ENCODE results near the gene FEN1. TPM values are rescaled to one million over a fixed set of nuclear protein-coding genes. Genes with fewer than 3 reads are reported as not detected.

Gene FEN1
- total RNA-seq, 1 donor from 2014 or later = 51.8 TPM

- H3K4me1 Mint-ChIP-seq = peaks cover 19% of the 10 kb centered on the region
- H3K36me3 Mint-ChIP-seq = no peaks in the 10 kb centered on the region
- H3K9me3 Mint-ChIP-seq = no peaks in the 10 kb centered on the region
- peak overlapping the region; percentile 42 for H3K27ac Mint-ChIP-seq
- no peak for DNase-seq (ENCODE audit: low spot score)
- no peak overlapping the region for H3K4me3 Mint-ChIP-seq
- H3K27me3 Mint-ChIP-seq (ENCODE audit: insufficient read depth, low read depth) = peaks cover 22% of the 10 kb centered on the region
- peaks cover 29% of the 10 kb centered on the region for H3K27me3 ChIP-seq
- no peak overlapping the region for H3K4me2 ChIP-seq
- no peaks in the 10 kb centered on the region for H4K20me1 ChIP-seq (ENCODE audit: low read depth)
- H2AFZ ChIP-seq (replicated peaks) = no peak overlapping the region
- H3F3A ChIP-seq (ENCODE audit: low read depth) = peaks cover 5% of the 10 kb centered on the region
- no peak for TF ChIP-seq CTCF (IDR thresholded peaks at IDR 0.05)
- TF ChIP-seq EZH2phosphoT487 (IDR thresholded peaks at IDR 0.05) = no peak
- no peak for TF ChIP-seq EZH2 (IDR thresholded peaks at IDR 0.05)
- H3K36me3 ChIP-seq = no peaks in the 10 kb centered on the region
- no peak overlapping the region for H3K4me3 ChIP-seq
- no peaks in the 10 kb centered on the region for H3K9me3 ChIP-seq (ENCODE audit: low read depth)
- H3K4me1 ChIP-seq = peaks cover 6% of the 10 kb centered on the region
- H3K79me2 ChIP-seq (ENCODE audit: low read depth) = no peaks in the 10 kb centered on the region
- no peak overlapping the region for H3K9ac ChIP-seq
- H3K27ac ChIP-seq = no peak overlapping the region
Measured at GRCh38 chr11:61756147-61756451, 36.6 kb upstream of the FEN1 start.

DNA sequence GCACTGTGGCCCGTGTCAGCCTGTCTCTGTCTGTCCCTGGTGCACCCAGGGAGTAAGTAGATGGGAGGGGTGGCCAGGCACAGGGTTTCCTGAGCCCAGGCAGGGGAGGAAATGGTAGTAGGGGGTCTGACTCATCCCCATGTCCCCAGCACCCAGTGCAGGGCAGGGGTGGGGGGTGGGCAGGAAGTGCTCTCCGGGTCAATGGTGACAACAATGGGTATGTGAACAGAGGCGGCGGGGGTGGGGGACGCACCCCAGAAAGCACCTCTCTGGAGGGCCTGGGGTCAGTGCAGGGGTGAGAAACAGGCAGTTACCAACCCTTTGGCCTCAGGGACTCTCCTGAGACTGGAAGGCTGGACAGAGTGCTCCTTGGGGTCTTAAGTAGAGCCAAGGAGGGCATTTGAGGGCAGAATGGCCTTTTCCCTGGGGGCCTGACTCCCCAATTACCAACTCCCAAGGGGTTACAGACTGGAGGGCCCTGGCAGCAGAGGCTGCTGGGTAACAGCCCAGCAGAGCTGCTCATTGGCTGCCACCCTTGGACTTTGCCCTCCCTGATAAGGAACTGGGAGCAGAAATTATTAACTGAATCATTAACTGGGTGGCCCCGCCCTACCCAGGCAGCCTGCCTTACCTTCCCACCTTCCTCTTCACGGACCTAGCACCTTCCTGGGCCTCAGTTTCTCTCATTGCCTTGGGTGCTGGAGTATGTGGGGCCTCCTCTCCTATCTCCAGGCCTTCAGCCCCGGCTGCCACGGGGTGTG is 36.1 kb upstream of the FEN1 start:
- H3K4me1 Mint-ChIP-seq = peaks cover 19% of the 10 kb centered on the region
- no peaks in the 10 kb centered on the region for H3K36me3 Mint-ChIP-seq
- peaks cover 19% of the 10 kb centered on the region for H3K27me3 Mint-ChIP-seq (ENCODE audit: insufficient read depth, low read depth)
- Histone ChIP-seq H3K27ac (no peak overlapping the region), H3K4me2 (no peak overlapping the region), H3K9ac (no peak overlapping the region), H3K9me3 (ENCODE audit: low read depth) (no peaks in the 10 kb centered on the region), H3K4me1 (peaks cover 10% of the 10 kb centered on the region), H4K20me1 (ENCODE audit: low read depth) (no peaks in the 10 kb centered on the region), H2AFZ (replicated peaks) (no peak overlapping the region), H3K27me3 (peaks cover 24% of the 10 kb centered on the region), H3K79me2 (ENCODE audit: low read depth) (no peaks in the 10 kb centered on the region), H3K4me3 (no peak overlapping the region), H3K36me3 (no peaks in the 10 kb centered on the region), H3F3A (ENCODE audit: low read depth) (peaks cover 2% of the 10 kb centered on the region)
- H3K4me3 Mint-ChIP-seq = no peak overlapping the region
- no peaks in the 10 kb centered on the region for H3K9me3 Mint-ChIP-seq
- DNase-seq (ENCODE audit: low spot score) = no peak
- TF ChIP-seq CTCF (IDR thresholded peaks at IDR 0.05) (no peak), EZH2 (IDR thresholded peaks at IDR 0.05) (no peak), EZH2phosphoT487 (IDR thresholded peaks at IDR 0.05) (no peak)
- H3K27ac Mint-ChIP-seq = peak overlapping the region; percentile 51

- Mint-ChIP-seq H3K9me3 (no peaks in the 10 kb centered on the region), H3K4me1 (peaks cover 22% of the 10 kb centered on the region), H3K36me3 (no peaks in the 10 kb centered on the region), H3K27me3 (ENCODE audit: insufficient read depth, low read depth) (peaks cover 17% of the 10 kb centered on the region), H3K27ac (peak overlapping the region; percentile 72), H3K4me3 (peak overlapping the region; percentile 56)
- no peak overlapping the region for H2AFZ ChIP-seq (replicated peaks)
- H3F3A ChIP-seq (ENCODE audit: low read depth) = peaks cover 2% of the 10 kb centered on the region
- DNase-seq (ENCODE audit: low spot score) = no peak
- no peak overlapping the region for H3K4me2 ChIP-seq
- TF ChIP-seq CTCF (IDR thresholded peaks at IDR 0.05) (no peak), EZH2 (IDR thresholded peaks at IDR 0.05) (no peak), EZH2phosphoT487 (IDR thresholded peaks at IDR 0.05) (no peak)
- no peaks in the 10 kb centered on the region for H3K79me2 ChIP-seq (ENCODE audit: low read depth)
- H3K4me1 ChIP-seq = peaks cover 17% of the 10 kb centered on the region
- peaks cover 18% of the 10 kb centered on the region for H3K27me3 ChIP-seq
- no peak overlapping the region for H3K4me3 ChIP-seq
- H4K20me1 ChIP-seq (ENCODE audit: low read depth) = no peaks in the 10 kb centered on the region
- no peaks in the 10 kb centered on the region for H3K9me3 ChIP-seq (ENCODE audit: low read depth)
- H3K27ac ChIP-seq = no peak overlapping the region
- no peaks in the 10 kb centered on the region for H3K36me3 ChIP-seq
- H3K9ac ChIP-seq = no peak overlapping the region
Measured at GRCh38 chr11:61757213-61757862, 35.4 kb upstream of the FEN1 start.

All from neural progenitor cell (in vitro differentiated cells).